Measurements from ENCODE around the gene ATAD3A.
A peak's percentile ranks its signal among the peaks of the same experiment; 100 is the strongest.
"Not testable (repeated sequence)": the region's sequence is repeated elsewhere in the genome, so short reads cannot be mapped to it uniquely, and the experiment has no call there.

ATAD3A gene

GRCh38 chr1:1510912-1511532 is 940 bp upstream of the ATAD3A start:
- peak overlapping the region; percentile 92 for H3K27ac ChIP-seq (ENCODE audit: low read depth, low read length, severe bottlenecking)
- peaks cover 12% of the 10 kb centered on the region for H3K36me3 ChIP-seq (ENCODE audit: control insufficient read depth, insufficient read depth, low read length)
- H3K9me3 ChIP-seq (ENCODE audit: control insufficient read depth, low read length), result no peaks in the 10 kb centered on the region
- H3K4me3 ChIP-seq (ENCODE audit: extremely low read depth, insufficient read depth, low read length, poor library complexity, severe bottlenecking), result peak overlapping the region; percentile 73
- WGBS, 2 experiments (ENCODE audit: insufficient coverage in 2 of 2), result 12 to 26% methylated on average over 11 to 13 of the region's 17 CpGs
- no peaks in the 10 kb centered on the region for H3K4me1 ChIP-seq (ENCODE audit: control insufficient read depth, insufficient read depth, low read length, poor library complexity, severe bottlenecking)

- not testable (repeated sequence) for H3K4me1 ChIP-seq (ENCODE audit: control insufficient read depth, insufficient read depth, low read length, poor library complexity, severe bottlenecking); H3K27ac ChIP-seq (ENCODE audit: low read depth, low read length, severe bottlenecking)
- H3K4me3 ChIP-seq (ENCODE audit: extremely low read depth, insufficient read depth, low read length, poor library complexity, severe bottlenecking), result peak overlapping the region; percentile 73
These were observed 463 bp downstream of the ATAD3A start for GRCh38 chr1:1512425-1512824.

DNA sequence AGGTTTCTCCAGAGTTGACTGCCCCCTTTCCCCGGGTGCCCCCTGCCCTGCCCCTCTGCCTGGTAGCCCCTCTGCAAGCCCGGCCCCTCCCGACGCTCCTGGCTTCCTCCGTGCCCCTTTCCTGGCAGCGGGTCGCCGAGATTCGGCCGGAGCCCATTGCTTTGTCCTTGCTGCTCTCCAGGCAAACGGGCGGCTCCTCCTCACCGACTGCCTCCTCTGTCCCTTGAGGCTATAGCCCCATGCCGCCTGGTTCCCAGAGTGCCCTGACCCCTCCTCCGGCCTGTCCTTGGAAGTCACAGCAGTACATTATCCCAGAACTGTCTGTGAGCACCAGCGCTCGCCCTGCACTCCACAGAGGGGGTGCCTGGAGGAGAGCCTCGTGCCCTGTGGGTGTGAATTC is 1.7 kb downstream of the ATAD3A start:
- H3K36me3 ChIP-seq (ENCODE audit: control insufficient read depth, insufficient read depth, low read length), result peaks cover 31% of the 10 kb centered on the region
- not testable (repeated sequence) for H3K9me3 ChIP-seq (ENCODE audit: control insufficient read depth, low read length); H3K4me1 ChIP-seq (ENCODE audit: control insufficient read depth, insufficient read depth, low read length, poor library complexity, severe bottlenecking); H3K4me3 ChIP-seq (ENCODE audit: extremely low read depth, insufficient read depth, low read length, poor library complexity, severe bottlenecking); H3K27ac ChIP-seq (ENCODE audit: low read depth, low read length, severe bottlenecking)
- WGBS, 2 experiments (ENCODE audit: insufficient coverage in 2 of 2), result 80 to 92% methylated on average over 11 to 12 of the region's 18 CpGs

More at GRCh38 chr1:1512425-1512824, 463 bp downstream of the ATAD3A start:
- WGBS, 2 experiments (ENCODE audit: insufficient coverage in 2 of 2), result 0% methylated on average over 11 to 15 of the region's 52 CpGs
- H3K36me3 ChIP-seq (ENCODE audit: control insufficient read depth, insufficient read depth, low read length), result peaks cover 20% of the 10 kb centered on the region
- not testable (repeated sequence) for H3K9me3 ChIP-seq (ENCODE audit: control insufficient read depth, low read length)

- H3K4me1 ChIP-seq (ENCODE audit: control insufficient read depth, insufficient read depth, low read length, poor library complexity, severe bottlenecking); H3K4me3 ChIP-seq (ENCODE audit: extremely low read depth, insufficient read depth, low read length, poor library complexity, severe bottlenecking); H3K27ac ChIP-seq (ENCODE audit: low read depth, low read length, severe bottlenecking); H3K9me3 ChIP-seq (ENCODE audit: control insufficient read depth, low read length): not testable (repeated sequence)
- 92 to 94% methylated on average over 5 to 9 of the region's 16 CpGs for WGBS, 2 experiments (ENCODE audit: insufficient coverage in 2 of 2)
- H3K36me3 ChIP-seq (ENCODE audit: control insufficient read depth, insufficient read depth, low read length), result peaks cover 32% of the 10 kb centered on the region
These were observed 2.4 kb downstream of the ATAD3A start for GRCh38 chr1:1514376-1514775.

GRCh38 chr1:1516923-1517322 is 5.0 kb downstream of the ATAD3A start:
- not testable (repeated sequence) for H3K9me3 ChIP-seq (ENCODE audit: control insufficient read depth, low read length); H3K4me3 ChIP-seq (ENCODE audit: extremely low read depth, insufficient read depth, low read length, poor library complexity, severe bottlenecking); H3K27ac ChIP-seq (ENCODE audit: low read depth, low read length, severe bottlenecking); H3K4me1 ChIP-seq (ENCODE audit: control insufficient read depth, insufficient read depth, low read length, poor library complexity, severe bottlenecking)
- H3K36me3 ChIP-seq (ENCODE audit: control insufficient read depth, insufficient read depth, low read length), result peaks cover 44% of the 10 kb centered on the region
- whole genome bisulfite sequencing, 2 experiments (ENCODE audit: insufficient coverage in 2 of 2), result 88 to 96% methylated on average over 7 to 10 of the region's 14 CpGs

DNA sequence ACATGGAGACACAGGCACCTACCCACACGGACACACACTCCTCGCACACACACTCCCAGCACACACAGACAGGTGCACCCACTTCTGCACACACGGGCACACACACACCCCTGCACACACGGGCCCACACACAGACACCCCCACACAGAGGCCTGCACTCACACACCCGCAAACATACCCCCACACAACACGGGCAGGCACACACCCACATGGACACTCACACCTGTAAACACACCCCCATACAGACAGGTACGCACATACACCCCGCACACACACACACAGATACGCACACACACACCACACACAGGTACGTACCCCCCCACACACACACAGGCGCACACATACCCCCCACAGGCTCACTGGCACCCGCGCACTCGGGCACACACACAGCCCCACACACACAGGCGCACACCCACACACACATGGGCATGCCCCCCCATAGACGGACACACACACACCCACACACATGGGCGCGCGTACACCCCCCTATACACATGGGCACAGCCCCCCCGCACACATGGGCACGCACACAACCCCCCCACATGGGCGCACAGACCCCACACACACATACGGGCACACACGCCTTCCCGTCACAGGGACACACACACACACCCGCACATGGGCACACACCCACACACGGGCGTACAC is 6.1 kb downstream of the ATAD3A start:
- Histone ChIP-seq H3K4me3 (ENCODE audit: extremely low read depth, insufficient read depth, low read length, poor library complexity, severe bottlenecking) (no peak overlapping the region), H3K27ac (ENCODE audit: low read depth, low read length, severe bottlenecking) (no peak overlapping the region)
- WGBS, 2 experiments (ENCODE audit: insufficient coverage in 2 of 2), result 93 to 100% methylated on average over 3 to 9 of the region's 28 CpGs

DNA sequence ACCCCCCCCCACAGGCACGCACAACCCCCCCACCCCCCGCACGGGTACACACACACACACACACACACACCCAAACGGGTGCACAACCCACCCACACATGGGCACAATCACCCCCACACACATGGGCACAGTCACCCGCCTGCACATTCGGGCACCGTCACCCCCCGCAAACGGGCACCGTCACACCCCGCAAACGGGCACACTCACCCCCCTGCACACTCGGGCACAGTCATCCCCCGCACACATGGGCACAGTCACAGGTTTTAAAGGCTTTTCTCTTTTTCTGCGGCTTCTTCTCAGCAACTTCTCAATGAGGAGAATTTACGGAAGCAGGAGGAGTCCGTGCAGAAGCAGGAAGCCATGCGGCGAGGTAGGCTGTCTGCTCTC is 6.7 kb downstream of the ATAD3A start:
- WGBS, 2 experiments (ENCODE audit: insufficient coverage in 2 of 2), result 92 to 95% methylated on average over 2 to 9 of the region's 19 CpGs
- not testable (repeated sequence) for H3K4me1 ChIP-seq (ENCODE audit: control insufficient read depth, insufficient read depth, low read length, poor library complexity, severe bottlenecking); H3K9me3 ChIP-seq (ENCODE audit: control insufficient read depth, low read length); H3K27ac ChIP-seq (ENCODE audit: low read depth, low read length, severe bottlenecking); H3K4me3 ChIP-seq (ENCODE audit: extremely low read depth, insufficient read depth, low read length, poor library complexity, severe bottlenecking)
- H3K36me3 ChIP-seq (ENCODE audit: control insufficient read depth, insufficient read depth, low read length), result peaks cover 50% of the 10 kb centered on the region

More for the DNA sequence above, 6.1 kb downstream of the ATAD3A start:
- peaks cover 45% of the 10 kb centered on the region for H3K36me3 ChIP-seq (ENCODE audit: control insufficient read depth, insufficient read depth, low read length)
- H3K9me3 ChIP-seq (ENCODE audit: control insufficient read depth, low read length), result no peaks in the 10 kb centered on the region
- no peaks in the 10 kb centered on the region for H3K4me1 ChIP-seq (ENCODE audit: control insufficient read depth, insufficient read depth, low read length, poor library complexity, severe bottlenecking)

GRCh38 chr1:1519805-1520505 is 8.0 kb downstream of the ATAD3A start:
- WGBS, 2 experiments (ENCODE audit: insufficient coverage in 2 of 2), result 96 to 97% methylated on average over 31 to 40 of the region's 51 CpGs
- H3K9me3 ChIP-seq (ENCODE audit: control insufficient read depth, low read length); H3K27ac ChIP-seq (ENCODE audit: low read depth, low read length, severe bottlenecking); H3K4me1 ChIP-seq (ENCODE audit: control insufficient read depth, insufficient read depth, low read length, poor library complexity, severe bottlenecking); H3K4me3 ChIP-seq (ENCODE audit: extremely low read depth, insufficient read depth, low read length, poor library complexity, severe bottlenecking): not testable (repeated sequence)
- H3K36me3 ChIP-seq (ENCODE audit: control insufficient read depth, insufficient read depth, low read length), result peaks cover 49% of the 10 kb centered on the region

DNA sequence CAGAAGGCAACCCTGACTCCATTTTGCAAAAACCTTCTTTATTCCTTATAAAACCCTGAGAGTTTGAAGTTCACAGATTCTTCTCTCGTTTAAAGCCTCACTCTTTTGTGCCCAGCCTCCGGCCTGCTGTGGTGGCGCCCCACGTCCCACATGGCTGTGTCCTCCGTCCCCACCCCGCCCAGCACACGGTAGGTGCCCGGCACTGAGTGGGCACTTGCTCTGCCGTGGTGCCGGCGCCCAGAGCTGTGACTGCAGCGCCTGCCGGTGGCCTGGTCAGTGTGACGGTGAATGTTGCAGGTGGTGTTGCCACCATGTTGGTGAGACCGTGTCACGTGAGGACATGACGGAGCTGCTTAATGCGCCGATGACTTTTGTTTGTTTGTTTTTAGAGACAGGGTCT is 9.4 kb downstream of the ATAD3A start:
- WGBS, 2 experiments (ENCODE audit: insufficient coverage in 2 of 2), result 97 to 99% methylated on average over 17 to 18 of the region's 19 CpGs
- H3K4me1 ChIP-seq (ENCODE audit: control insufficient read depth, insufficient read depth, low read length, poor library complexity, severe bottlenecking), result no peaks in the 10 kb centered on the region
- no peak overlapping the region for H3K27ac ChIP-seq (ENCODE audit: low read depth, low read length, severe bottlenecking)
- H3K4me3 ChIP-seq (ENCODE audit: extremely low read depth, insufficient read depth, low read length, poor library complexity, severe bottlenecking), result no peak overlapping the region
- peaks cover 51% of the 10 kb centered on the region for H3K36me3 ChIP-seq (ENCODE audit: control insufficient read depth, insufficient read depth, low read length)
- H3K9me3 ChIP-seq (ENCODE audit: control insufficient read depth, low read length), result no peaks in the 10 kb centered on the region

- 96 to 98% methylated on average over 7 to 19 of the region's 30 CpGs for WGBS, 2 experiments (ENCODE audit: insufficient coverage in 2 of 2)
- H3K4me1 ChIP-seq (ENCODE audit: control insufficient read depth, insufficient read depth, low read length, poor library complexity, severe bottlenecking), result not testable (repeated sequence)
- peaks cover 47% of the 10 kb centered on the region for H3K36me3 ChIP-seq (ENCODE audit: control insufficient read depth, insufficient read depth, low read length)
These were observed 10.6 kb downstream of the ATAD3A start for GRCh38 chr1:1522536-1522935.

DNA sequence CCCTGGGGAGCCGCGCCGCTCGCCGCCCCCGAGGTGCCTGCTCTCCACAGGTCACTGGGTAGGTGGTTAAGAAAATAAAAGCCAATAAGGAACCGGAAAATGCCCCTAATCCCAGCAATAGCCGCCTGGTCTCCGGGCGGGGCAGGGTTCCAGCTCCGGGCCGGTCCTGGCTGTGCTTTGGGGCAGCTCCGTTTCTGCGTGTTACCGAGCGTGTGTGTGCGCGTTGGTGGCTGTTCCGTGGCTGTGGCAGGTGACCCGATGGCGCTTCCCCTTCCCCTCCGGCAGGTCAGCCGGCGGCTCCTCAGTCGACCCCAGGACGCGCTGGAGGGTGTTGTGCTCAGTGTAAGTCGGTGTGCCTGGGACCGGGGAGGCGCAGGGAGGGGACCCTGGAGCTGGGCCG is 11.3 kb downstream of the ATAD3A start:
- not testable (repeated sequence) for H3K27ac ChIP-seq (ENCODE audit: low read depth, low read length, severe bottlenecking); H3K4me3 ChIP-seq (ENCODE audit: extremely low read depth, insufficient read depth, low read length, poor library complexity, severe bottlenecking); H3K4me1 ChIP-seq (ENCODE audit: control insufficient read depth, insufficient read depth, low read length, poor library complexity, severe bottlenecking); H3K9me3 ChIP-seq (ENCODE audit: control insufficient read depth, low read length)
- H3K36me3 ChIP-seq (ENCODE audit: control insufficient read depth, insufficient read depth, low read length), result peaks cover 48% of the 10 kb centered on the region
- 92 to 97% methylated on average over 16 to 26 of the region's 31 CpGs for WGBS, 2 experiments (ENCODE audit: insufficient coverage in 2 of 2)

More at GRCh38 chr1:1522536-1522935, 10.6 kb downstream of the ATAD3A start:
- not testable (repeated sequence) for H3K4me3 ChIP-seq (ENCODE audit: extremely low read depth, insufficient read depth, low read length, poor library complexity, severe bottlenecking); H3K9me3 ChIP-seq (ENCODE audit: control insufficient read depth, low read length); H3K27ac ChIP-seq (ENCODE audit: low read depth, low read length, severe bottlenecking)
